Measurements from ENCODE around the gene USP25. TPM values are rescaled to one million over a fixed set of nuclear protein-coding genes. Genes with fewer than 3 reads are reported as not detected.

The USP25 gene
- total RNA-seq, 3 donors from 2014 or later, result 33.5 to 48.2 (median 43.3) TPM

- H3K4me3 ChIP-seq, result no peak overlapping the region
- no peaks in the 10 kb centered on the region for H3K36me3 ChIP-seq (ENCODE audit: low read depth)
- no peaks in the 10 kb centered on the region for H3K9me3 ChIP-seq
- ATAC-seq (no peak), DNase-seq (no peak)
- H3K4me1 ChIP-seq (ENCODE audit: low read depth), result no peaks in the 10 kb centered on the region
- TF ChIP-seq, protein P1, sequence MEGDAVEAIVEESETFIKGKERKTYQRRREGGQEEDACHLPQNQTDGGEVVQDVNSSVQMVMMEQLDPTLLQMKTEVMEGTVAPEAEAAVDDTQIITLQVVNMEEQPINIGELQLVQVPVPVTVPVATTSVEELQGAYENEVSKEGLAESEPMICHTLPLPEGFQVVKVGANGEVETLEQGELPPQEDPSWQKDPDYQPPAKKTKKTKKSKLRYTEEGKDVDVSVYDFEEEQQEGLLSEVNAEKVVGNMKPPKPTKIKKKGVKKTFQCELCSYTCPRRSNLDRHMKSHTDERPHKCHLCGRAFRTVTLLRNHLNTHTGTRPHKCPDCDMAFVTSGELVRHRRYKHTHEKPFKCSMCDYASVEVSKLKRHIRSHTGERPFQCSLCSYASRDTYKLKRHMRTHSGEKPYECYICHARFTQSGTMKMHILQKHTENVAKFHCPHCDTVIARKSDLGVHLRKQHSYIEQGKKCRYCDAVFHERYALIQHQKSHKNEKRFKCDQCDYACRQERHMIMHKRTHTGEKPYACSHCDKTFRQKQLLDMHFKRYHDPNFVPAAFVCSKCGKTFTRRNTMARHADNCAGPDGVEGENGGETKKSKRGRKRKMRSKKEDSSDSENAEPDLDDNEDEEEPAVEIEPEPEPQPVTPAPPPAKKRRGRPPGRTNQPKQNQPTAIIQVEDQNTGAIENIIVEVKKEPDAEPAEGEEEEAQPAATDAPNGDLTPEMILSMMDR (IDR thresholded peaks at IDR 0.05), result no peak
- intact Hi-C loops (cut with DNase I, micrococcal nuclease), result no loop called here
Observed at GRCh38 chr21:15688016-15688415, 41.8 kb upstream of the USP25 start.

DNA sequence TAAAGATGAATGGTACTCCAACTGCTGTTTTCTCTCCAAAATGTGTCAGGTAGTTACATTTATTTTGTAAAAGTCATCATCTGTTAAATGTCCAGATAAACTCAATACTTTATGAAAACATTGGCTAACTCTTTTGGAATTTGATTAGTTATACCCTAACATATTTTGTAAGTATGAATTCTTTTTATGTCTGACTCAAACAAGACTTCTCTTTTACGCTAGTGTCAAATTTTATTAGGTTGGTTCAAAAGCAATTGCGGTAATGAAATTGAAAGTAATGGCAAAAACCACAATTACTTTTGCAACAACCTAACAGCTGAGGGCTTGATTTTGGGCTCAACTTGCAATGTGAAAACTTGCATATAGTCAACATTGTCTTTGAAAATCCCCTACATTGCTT is 41.0 kb upstream of the USP25 start:
- TF ChIP-seq, protein P1 (IDR thresholded peaks at IDR 0.05), result no peak
- Histone ChIP-seq H3K9me3 (no peaks in the 10 kb centered on the region), H3K4me3 (no peak overlapping the region), H3K36me3 (ENCODE audit: low read depth) (no peaks in the 10 kb centered on the region), H3K4me1 (ENCODE audit: low read depth) (no peaks in the 10 kb centered on the region)
- DNase-seq (no peak), ATAC-seq (no peak)
- intact Hi-C loops (cut with DNase I, micrococcal nuclease), result no loop called here

DNA sequence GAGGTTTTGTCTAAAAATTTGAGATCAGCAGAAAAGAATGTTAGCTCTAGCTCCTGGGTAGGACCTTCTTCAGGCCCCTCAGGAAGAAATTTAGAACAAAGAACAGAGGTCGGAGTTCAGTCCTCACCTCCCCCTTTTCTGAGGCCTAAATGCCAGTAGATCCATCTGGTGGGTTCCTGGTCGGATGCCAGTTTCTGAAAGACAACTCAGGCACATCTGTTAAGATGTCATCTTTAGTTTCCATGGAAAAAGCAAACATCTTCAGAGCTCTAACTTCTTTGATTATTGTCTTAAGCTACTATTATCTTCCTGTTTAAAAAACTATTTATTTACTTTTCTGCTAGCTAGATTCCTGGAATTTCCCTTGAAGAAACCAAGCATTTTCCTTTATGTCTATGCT is 37.1 kb upstream of the USP25 start:
- Histone ChIP-seq H3K9me3 (no peaks in the 10 kb centered on the region), H3K4me3 (no peak overlapping the region), H3K36me3 (ENCODE audit: low read depth) (no peaks in the 10 kb centered on the region), H3K4me1 (ENCODE audit: low read depth) (no peaks in the 10 kb centered on the region)
- TF ChIP-seq, protein P1 (IDR thresholded peaks at IDR 0.05), result no peak
- intact Hi-C loops (cut with DNase I, micrococcal nuclease), result no loop called here
- DNase-seq, result no peak
- no peak for ATAC-seq

GRCh38 chr21:15695241-15695640 is 34.5 kb upstream of the USP25 start:
- DNase-seq (no peak), ATAC-seq (no peak)
- intact Hi-C loops (cut with DNase I, micrococcal nuclease), result no loop called here
- no peaks in the 10 kb centered on the region for H3K9me3 ChIP-seq
- no peak overlapping the region for H3K4me3 ChIP-seq
- TF ChIP-seq, protein P1 (IDR thresholded peaks at IDR 0.05), result no peak
- H3K4me1 ChIP-seq (ENCODE audit: low read depth), result no peaks in the 10 kb centered on the region
- H3K36me3 ChIP-seq (ENCODE audit: low read depth), result no peaks in the 10 kb centered on the region

GRCh38 chr21:15701830-15702229 is 28.0 kb upstream of the USP25 start:
- ATAC-seq (no peak), DNase-seq (no peak)
- Histone ChIP-seq H3K4me1 (ENCODE audit: low read depth) (no peaks in the 10 kb centered on the region), H3K36me3 (ENCODE audit: low read depth) (no peaks in the 10 kb centered on the region), H3K4me3 (no peak overlapping the region), H3K9me3 (no peaks in the 10 kb centered on the region)
- TF ChIP-seq, protein P1 (IDR thresholded peaks at IDR 0.05), result no peak
- intact Hi-C loops (cut with DNase I, micrococcal nuclease), result no loop called here

DNA sequence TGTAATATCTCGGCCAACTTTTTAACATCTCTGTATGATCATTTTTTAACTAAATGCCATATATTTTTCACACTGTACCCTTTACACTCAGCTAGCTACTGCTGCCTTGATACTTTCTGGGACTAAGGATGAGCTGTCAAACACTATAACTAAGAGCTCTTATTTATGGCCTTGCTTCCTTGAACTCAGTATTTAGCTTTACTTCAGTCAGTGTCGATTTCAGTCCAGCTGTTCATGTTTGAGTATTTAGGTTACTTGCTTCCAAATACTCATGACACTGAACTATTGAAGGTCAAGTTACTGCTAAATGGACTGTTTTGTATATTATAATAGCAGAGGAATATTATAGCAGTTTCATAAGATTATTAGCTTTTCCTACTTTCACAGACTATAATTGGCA is 25.9 kb upstream of the USP25 start:
- ATAC-seq, result no peak
- Histone ChIP-seq H3K36me3 (ENCODE audit: low read depth) (no peaks in the 10 kb centered on the region), H3K4me3 (no peak overlapping the region)

More for the DNA sequence above, 25.9 kb upstream of the USP25 start:
- no peak for DNase-seq
- TF ChIP-seq, protein P1 (IDR thresholded peaks at IDR 0.05), result no peak
- Histone ChIP-seq H3K9me3 (no peaks in the 10 kb centered on the region), H3K4me1 (ENCODE audit: low read depth) (no peaks in the 10 kb centered on the region)
- intact Hi-C loops (cut with DNase I, micrococcal nuclease), result no loop called here
